Aorta (tissue), 5 donors: ENCODE data around the gene PTBP1. TPM values are rescaled to one million over a fixed set of nuclear protein-coding genes. Genes with fewer than 3 reads are reported as not detected.

Experiments
- ATAC-seq: fragments of 200-7000 bp; cut with Tn5 transposase; one replicate; pipeline ENCODE4 v1.9.1; 2022; ENCODE audit warnings: moderate library complexity; ENCODE audit not compliant: low FRiP score
- DNase-seq, 2 donors: peaks; one replicate each; pipeline ENCODE4 v3.0.0-alpha.2; 2020
- H3K27ac ChIP-seq, 2 donors: one replicate each; pipeline ENCODE4 v1.5.1; 2013; ENCODE audit warnings: low read length in 2 of 2, mild to moderate bottlenecking in 2 of 2, moderate library complexity in 2 of 2, control low read depth in 1 of 2, inconsistent platforms in 1 of 2, low read depth in 1 of 2
- H3K27me3 ChIP-seq, 2 donors: one replicate each; pipeline ENCODE4 v1.6.1; 2013; ENCODE audit warnings: control low read depth in 1 of 2, low read length in 1 of 2, mild to moderate bottlenecking in 1 of 2, moderate library complexity in 1 of 2; ENCODE audit not compliant: insufficient read depth in 2 of 2, control insufficient read depth in 1 of 2
- H3K36me3 ChIP-seq, 2 donors: one replicate each; pipeline ENCODE4 v1.6.1; 2013; ENCODE audit warnings: control low read depth in 1 of 2, low read length in 1 of 2, mild to moderate bottlenecking in 1 of 2; ENCODE audit not compliant: insufficient read depth in 2 of 2, control insufficient read depth in 1 of 2
- H3K4me1 ChIP-seq, 2 donors: one replicate each; pipeline ENCODE4 v1.6.1; 2013; ENCODE audit warnings: low read length in 2 of 2, control low read depth in 1 of 2, mild to moderate bottlenecking in 1 of 2, moderate library complexity in 1 of 2; ENCODE audit not compliant: insufficient read depth in 2 of 2, control insufficient read depth in 1 of 2
- H3K4me3 ChIP-seq, 2 donors: one replicate each; pipeline ENCODE4 v1.5.1; 2013; ENCODE audit warnings: low read length in 2 of 2, control low read depth in 1 of 2, mild to moderate bottlenecking in 1 of 2
- H3K9me3 ChIP-seq: one replicate; pipeline ENCODE4 v1.6.1; 2013; ENCODE audit warnings: mild to moderate bottlenecking, low read length; ENCODE audit not compliant: control insufficient read depth
- WGBS, 2 donors: extraction: QIAGEN DNeasy Blood & Tissue Kit; methylation state at CpG; one replicate each; pipeline ENCODE4 v1.1.7; 2013; 5-methylcytosine and 5-hydroxymethylcytosine counted together
- intact Hi-C, 2 donors: fragments of 100-400 bp; cut with DNase I; formaldehyde crosslinking; loops; one replicate each; pipeline versions ENCODE4 v1.14.2 to v1.15.0; 2022
- polyA plus RNA-seq, 2 donors: library from polyadenylated mRNA; stranded (reverse); fragments of 200-250 nt; gene quantifications; one replicate each; pipeline ENCODE4 v1.2.3, GENCODE V29; 2013
- total RNA-seq, 2 donors: library from RNA; stranded (reverse); fragmentation: NEBNext Ultra II Directional; extraction: Animal tissue kit (Norgen Biotek cat#: 25700); gene quantifications; one replicate each; pipeline ENCODE4 v1.2.1, GENCODE V29; 2021
- donor health status: healthy with polysubstance abuse.
- donor health status: Bipolar disorder and iron deficiency.
- donor health status: DM: no; HTN: no; CAD: no.
- donor health status: DM: no; HTN: no; CAD: no.
- donor health status: DM: yes; HTN: yes; CAD: no.

PTBP1 gene
- total and polyA plus RNA-seq, 4 donors = 46.7 to 218 (median 141) TPM

GRCh38 chr19:810077-810855 is 13.0 kb downstream of the PTBP1 start:
- WGBS, 2 donors = 82 to 84% methylated on average over 30 of the region's 30 CpGs
- intact Hi-C loops = no loop called here
- Histone ChIP-seq H3K27me3 (no peaks in the 10 kb centered on the region), H3K9me3 (no peaks in the 10 kb centered on the region), H3K27ac (no peak overlapping the region), H3K4me3 (no peak overlapping the region), H3K36me3 (peaks cover 8 to 10% of the 10 kb centered on the region in 2 donors), H3K4me1 (no peaks in the 10 kb centered on the region)
- ATAC-seq (no peak), DNase-seq (peak in 1 of 2 donors; percentile 73)

GRCh38 chr19:810883-811489 is 13.7 kb downstream of the PTBP1 start:
- no peak for ATAC-seq
- intact Hi-C loops = no loop called here
- H3K4me1 ChIP-seq = no peaks in the 10 kb centered on the region
- H3K4me3 ChIP-seq = no peak overlapping the region
- 83 to 86% methylated on average over 25 of the region's 25 CpGs for WGBS, 2 donors
- no peak overlapping the region for H3K27ac ChIP-seq
- DNase-seq = no peak
- H3K9me3 ChIP-seq = no peaks in the 10 kb centered on the region
- H3K36me3 ChIP-seq = peaks cover 6 to 7% of the 10 kb centered on the region in 2 donors
- H3K27me3 ChIP-seq = no peaks in the 10 kb centered on the region

GRCh38 chr19:811506-812048 is 14.3 kb downstream of the PTBP1 start:
- Histone ChIP-seq H3K36me3 (peaks cover 6% of the 10 kb centered on the region in 2 donors), H3K4me1 (no peaks in the 10 kb centered on the region), H3K27me3 (no peaks in the 10 kb centered on the region), H3K27ac (no peak overlapping the region), H3K9me3 (no peaks in the 10 kb centered on the region), H3K4me3 (no peak overlapping the region)
- intact Hi-C loops = no loop called here
- ATAC-seq (no peak), DNase-seq (no peak)
- WGBS, 2 donors = 92 to 93% methylated on average over 20 of the region's 20 CpGs

GRCh38 chr19:812049-812746 is 14.9 kb downstream of the PTBP1 start:
- H3K4me1 ChIP-seq = no peaks in the 10 kb centered on the region
- no peaks in the 10 kb centered on the region for H3K9me3 ChIP-seq
- H3K27ac ChIP-seq = no peak overlapping the region
- no peak overlapping the region for H3K4me3 ChIP-seq
- ATAC-seq = no peak
- peaks cover 6% of the 10 kb centered on the region in 2 donors for H3K36me3 ChIP-seq
- no peaks in the 10 kb centered on the region for H3K27me3 ChIP-seq
- DNase-seq = no peak
- WGBS, 2 donors = 85 to 86% methylated on average over 60 to 80 of the region's 80 CpGs
- intact Hi-C loops = no loop called here

DNA sequence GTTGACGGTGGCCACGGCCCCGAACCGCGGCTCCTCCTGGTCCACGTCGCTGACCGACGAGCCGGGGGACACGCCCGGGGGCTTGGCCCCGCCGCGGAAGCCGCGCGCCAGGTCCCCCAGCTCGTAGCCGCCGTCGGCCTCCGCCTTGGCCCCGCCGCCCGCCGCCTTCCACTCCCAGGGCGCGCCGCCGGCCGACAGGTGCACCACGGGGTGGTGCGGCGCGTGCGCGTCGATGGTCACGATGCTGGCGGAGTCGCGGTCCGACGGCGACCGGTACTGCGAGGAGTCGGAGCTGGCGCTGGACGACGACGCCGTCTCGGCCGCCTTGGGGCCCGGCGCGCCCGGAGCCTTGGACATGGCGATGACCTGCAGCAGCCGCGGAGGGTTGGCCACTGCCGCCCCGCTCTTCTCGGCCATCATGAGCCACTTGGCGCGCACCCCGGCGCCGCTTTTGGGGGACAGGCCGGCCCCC is 15.5 kb downstream of the PTBP1 start:
- DNase-seq (no peak), ATAC-seq (no peak)
- H3K9me3 ChIP-seq = no peaks in the 10 kb centered on the region
- WGBS, 2 donors = 85 to 87% methylated on average over 70 to 72 of the region's 72 CpGs
- H3K36me3 ChIP-seq = peaks cover 6% of the 10 kb centered on the region in 2 donors
- H3K27me3 ChIP-seq = no peaks in the 10 kb centered on the region
- no peak overlapping the region for H3K4me3 ChIP-seq
- intact Hi-C loops = no loop called here
- H3K27ac ChIP-seq = no peak overlapping the region
- H3K4me1 ChIP-seq = no peaks in the 10 kb centered on the region

- Histone ChIP-seq H3K27ac (no peak overlapping the region), H3K4me3 (no peak overlapping the region), H3K4me1 (no peaks in the 10 kb centered on the region), H3K27me3 (no peaks in the 10 kb centered on the region), H3K36me3 (peaks cover 6% of the 10 kb centered on the region in 2 donors), H3K9me3 (no peaks in the 10 kb centered on the region)
- 92 to 94% methylated on average over 80 to 87 of the region's 87 CpGs for WGBS, 2 donors
- DNase-seq = peak in 1 of 2 donors; percentile 44
- intact Hi-C loops = no loop called here
- no peak for ATAC-seq
Observed at GRCh38 chr19:813219-814151, 16.2 kb downstream of the PTBP1 start.

DNA sequence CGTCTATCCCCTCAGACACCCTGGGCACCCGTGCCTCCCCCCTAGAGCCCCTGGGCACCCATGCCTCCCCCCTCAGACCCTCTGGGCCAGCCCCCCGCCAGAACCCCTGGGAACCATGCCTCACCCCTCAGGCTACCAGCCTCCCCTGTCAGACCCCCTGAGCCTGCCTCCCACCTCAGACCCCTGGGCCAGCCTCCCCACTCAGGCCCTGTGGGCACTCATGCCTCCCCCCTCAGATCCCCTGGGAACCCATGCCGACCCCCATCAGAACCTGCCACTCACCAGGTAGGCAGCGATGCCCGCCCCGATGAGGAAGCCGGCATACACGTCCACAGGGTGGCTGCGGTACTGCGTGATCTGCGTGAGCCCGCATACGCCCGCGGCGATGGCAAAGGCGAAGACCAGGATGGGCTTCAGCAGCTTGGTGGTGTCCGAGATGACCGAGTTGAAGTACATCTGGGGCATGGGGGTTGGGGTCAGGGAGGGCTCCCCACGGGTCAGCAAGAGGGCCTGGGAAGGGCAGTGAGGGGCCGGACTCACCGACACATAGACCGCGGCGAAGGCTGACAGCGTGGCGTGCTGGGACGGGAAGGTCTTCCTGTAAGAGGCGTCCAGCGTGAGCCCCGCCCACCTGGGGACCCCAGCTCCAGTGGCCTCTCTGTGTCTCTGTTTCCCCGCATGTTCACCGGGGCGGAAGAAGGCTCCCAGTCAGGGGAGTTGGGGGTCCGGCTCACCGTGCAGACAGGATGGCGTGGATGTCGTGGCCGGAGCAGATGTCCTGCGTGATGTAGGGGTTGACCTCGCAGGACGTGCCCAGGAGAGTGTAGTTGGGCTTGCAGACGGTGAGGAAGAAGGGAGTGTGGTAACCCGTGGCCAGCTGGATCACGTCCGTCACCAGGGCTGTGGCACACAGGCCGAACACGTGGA is 17.2 kb downstream of the PTBP1 start:
- ATAC-seq (peak; percentile 24), DNase-seq (peak; percentile 51 to 78)
- WGBS, 2 donors = 87 to 89% methylated on average over 49 of the region's 49 CpGs
- no peaks in the 10 kb centered on the region for H3K27me3 ChIP-seq
- H3K9me3 ChIP-seq = no peaks in the 10 kb centered on the region
- H3K36me3 ChIP-seq = peaks cover 6% of the 10 kb centered on the region in 2 donors
- no peaks in the 10 kb centered on the region for H3K4me1 ChIP-seq
- no peak overlapping the region for H3K27ac ChIP-seq
- H3K4me3 ChIP-seq = no peak overlapping the region
- intact Hi-C loops = no loop called here
